Stimulated activated CD4-positive, alpha-beta T cell treated with anti-CD3 and anti-CD28 coated beads, Interleukin-2, amount 100 ng/mL, for 24 hours (primary cell): ENCODE measurements around the gene EEFSEC.
"Not testable (repeated sequence)": the region's sequence is repeated elsewhere in the genome, so short reads cannot be mapped to it uniquely, and the experiment has no call there.

Experiments used
- DNase-seq, 2 donors: peaks; one replicate each; pipeline ENCODE4 v3.0.0-alpha.2; 2020

The EEFSEC gene

DNA sequence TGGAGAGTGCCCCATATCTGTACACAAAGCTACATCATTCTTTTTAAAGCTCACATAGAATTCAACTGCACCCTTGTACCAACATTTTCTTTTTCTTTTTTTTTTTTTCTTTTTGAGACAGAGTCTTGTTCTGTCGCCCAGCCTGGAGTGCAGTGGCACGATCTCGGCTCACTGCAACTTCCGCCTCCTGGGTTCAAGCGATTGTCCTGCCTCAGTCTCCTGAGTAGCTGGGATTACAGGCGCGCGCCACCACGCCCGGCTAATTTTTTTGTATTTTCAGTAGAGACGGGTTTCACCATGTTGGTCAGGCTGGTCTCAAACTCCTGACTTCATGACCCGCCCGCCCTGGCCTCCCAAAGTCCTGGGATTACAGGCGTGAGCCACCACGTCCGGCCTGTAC, 1.1 kb downstream of the EEFSEC start:
- not testable (repeated sequence) for DNase-seq

DNA sequence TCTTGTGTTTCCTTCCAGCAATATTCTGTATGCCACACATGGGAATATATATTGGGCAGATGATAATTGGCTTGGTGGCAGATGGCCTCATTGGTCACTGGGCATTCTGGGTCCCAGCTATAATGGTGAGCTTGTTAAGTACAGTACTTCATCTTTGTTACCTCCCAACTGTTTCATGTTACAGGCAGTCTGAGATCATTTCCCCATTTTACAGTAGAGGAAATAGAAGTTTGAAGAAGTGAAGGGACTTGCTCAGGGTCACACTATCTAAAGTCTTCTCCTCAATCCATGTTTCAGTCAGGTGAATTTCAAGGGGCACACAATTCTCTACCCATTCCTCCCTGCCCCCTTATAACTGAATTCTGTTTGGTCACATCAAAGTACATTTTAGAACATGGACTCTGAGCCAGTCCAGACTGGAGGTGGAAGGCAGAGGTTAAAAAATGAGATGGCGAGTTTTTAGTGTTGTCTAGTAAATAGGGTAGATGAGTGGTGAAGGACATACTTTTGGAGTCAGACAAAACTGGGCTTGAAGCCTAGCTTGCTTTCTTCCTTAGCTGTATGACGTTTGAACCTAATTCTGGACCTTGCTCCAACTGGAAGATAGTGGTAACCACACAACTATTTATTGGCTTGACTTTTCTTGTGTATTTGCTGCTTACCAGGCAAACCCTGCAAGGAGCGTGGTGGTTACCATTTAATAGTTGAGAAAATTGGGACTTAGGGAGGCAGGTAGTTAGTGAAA, 2.5 kb downstream of the EEFSEC start:
- no peak for DNase-seq

DNA sequence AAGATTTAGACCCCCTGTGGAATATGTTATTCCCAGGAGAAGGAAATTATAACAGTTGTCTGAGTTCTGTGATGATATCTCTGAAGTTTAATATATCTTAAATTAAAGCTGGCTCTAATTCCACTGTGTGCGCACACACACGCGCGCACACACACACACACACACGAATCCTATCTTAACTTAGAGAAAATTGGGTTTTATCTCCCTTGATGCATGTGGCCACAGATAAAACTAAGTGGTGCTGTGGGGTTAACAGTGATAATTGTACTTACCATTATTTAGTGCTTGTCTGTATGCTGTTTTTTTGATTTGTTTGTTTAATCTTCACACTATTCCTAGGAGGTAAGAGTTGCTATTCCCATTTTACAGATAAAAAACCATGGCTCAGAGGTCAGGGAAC, 7.4 kb downstream of the EEFSEC start:
- no peak for DNase-seq

- DNase-seq: no peak
Measured at GRCh38 chr3:128163432-128163831, 10.2 kb downstream of the EEFSEC start.

GRCh38 chr3:128166971-128167453, 13.7 kb downstream of the EEFSEC start:
- DNase-seq: no peak

DNA sequence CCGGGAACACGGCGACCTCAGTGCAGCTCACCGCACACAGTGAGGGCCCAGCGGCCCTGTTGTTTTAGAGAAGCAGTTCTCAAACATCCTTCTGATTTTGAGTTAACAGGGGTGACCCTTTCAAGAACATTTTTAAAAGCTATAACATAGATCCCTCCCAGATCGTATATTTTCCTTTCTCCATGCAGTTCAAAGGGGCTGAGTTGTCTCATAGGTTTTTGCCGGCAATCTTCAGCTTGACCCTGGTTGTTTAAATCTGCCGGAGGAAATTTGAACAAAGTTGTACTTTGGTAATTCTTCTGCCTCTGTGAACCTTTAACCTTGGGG, 14.3 kb downstream of the EEFSEC start:
- DNase-seq: no peak

DNA sequence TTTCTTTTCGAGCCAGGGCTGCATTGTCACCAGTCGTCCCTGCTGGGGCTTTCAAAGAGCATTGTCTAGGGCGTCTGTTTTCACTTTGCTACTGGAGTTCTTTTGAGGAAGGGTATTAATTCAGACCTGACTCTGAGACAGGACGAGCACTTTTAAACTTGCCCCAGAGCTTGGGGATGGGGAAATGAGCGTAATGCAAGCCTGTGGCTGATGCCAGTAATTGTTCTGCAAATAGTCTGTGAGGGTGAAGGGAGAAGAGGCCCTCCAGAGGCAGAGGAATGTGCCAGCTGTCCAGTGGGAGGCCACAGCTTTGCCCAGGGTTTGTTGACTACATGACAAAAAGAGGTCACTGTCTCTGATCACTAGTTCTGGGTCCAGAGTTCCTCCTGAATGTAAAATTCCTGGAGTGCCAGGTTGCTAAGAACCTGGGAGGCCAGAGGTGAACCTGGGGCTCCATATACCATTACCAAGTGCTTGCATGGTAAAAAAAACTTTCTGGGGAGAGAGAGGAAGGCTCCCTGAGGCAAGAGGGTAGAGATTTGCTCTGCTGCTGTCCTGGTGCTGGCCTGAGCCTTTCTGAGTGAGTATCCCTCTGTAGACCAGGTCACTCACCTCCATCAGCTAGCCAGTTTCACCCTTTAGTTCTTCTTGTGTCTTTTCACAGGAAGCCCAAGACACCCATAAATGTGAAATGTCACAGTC, 14.8 kb downstream of the EEFSEC start:
- no peak for DNase-seq

DNA sequence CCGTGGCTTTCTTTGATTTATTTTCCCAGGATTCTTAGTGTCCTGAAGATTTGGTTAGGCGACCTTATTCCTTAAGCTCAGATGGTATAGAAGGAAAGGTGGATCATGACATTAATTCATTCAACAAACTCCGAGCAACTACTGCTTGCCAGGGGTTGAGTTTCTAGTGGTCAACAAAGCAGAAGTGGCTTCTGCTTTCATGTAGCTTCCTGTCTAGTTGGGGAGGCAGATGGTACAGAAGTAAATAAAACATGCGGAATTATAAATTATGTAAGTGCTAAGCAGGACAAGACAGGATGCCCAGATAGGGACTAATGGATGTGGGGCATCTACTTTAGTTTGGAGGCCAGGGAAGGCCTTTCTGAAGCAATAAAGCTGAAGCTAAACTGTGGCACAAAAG, 15.6 kb downstream of the EEFSEC start:
- DNase-seq: no peak

GRCh38 chr3:128170866-128171516, 17.7 kb downstream of the EEFSEC start:
- no peak for DNase-seq

- no peak for DNase-seq
Measured at GRCh38 chr3:128173200-128173599, 19.9 kb downstream of the EEFSEC start.

DNA sequence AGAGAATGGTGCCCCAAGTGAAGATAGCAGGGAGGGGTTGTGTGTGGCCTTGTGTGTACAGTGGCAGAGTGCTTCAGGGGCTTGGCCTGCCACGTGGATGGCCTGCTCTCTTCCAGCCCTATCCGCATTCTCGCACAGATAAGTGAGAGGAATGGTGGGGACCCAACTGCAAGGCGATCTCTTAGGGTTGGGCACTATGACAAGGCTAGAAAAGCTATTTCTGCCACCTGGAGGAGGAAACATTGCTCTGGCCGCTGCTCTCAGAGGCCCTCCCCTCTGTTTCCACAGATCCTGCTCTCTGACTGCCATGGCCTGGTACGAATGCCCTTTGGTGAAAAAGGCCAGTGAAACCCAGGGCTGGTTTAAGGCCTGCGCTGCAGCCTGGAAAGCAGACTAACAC, 20.6 kb downstream of the EEFSEC start:
- no peak for DNase-seq

DNA sequence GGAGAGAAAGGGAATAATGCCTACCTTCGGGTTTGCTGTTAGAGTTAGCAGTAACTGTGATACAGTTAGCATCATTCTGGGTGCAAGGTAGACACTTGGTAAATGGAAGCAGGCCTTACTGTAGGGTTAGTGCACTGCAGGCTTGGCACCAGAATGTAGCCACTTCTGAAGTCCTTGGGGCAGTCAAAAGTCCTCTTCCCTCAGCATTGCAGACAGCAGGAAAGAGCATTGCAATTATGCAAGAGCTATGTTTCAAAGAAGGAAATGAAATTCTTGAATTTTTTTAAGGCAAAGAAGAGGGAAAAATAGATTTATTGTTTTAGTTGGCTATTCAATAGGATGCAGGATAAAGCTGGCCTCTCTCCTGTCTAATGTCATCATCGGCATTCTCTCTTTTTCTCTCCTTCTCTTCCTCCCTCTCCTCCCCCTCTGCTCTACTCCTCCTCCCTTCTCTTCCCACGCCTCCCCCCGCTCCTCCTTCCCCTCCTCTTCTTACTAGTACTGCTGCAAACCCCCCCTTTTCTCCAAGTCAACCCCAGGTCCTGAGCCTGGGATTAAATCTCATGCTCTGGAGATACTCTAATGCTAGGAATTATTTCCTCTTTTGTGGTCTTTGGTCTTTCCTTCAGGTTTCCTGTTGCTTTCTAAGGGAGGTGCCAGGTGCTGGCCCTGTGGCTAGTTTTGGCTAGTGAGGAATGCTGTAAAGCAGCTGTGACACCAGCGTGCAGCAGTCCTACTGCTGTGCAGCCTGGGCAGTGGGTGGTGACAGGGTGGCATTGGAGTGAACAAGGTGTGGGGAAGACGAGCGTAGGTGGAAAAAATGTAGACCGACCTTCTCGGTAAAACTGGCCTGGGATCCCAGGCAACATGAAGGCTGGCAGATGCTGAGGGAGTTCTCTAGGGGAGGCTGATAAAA, 21.7 kb downstream of the EEFSEC start:
- DNase-seq: no peak

GRCh38 chr3:128175768-128176167, 22.5 kb downstream of the EEFSEC start:
- DNase-seq: no peak

DNA sequence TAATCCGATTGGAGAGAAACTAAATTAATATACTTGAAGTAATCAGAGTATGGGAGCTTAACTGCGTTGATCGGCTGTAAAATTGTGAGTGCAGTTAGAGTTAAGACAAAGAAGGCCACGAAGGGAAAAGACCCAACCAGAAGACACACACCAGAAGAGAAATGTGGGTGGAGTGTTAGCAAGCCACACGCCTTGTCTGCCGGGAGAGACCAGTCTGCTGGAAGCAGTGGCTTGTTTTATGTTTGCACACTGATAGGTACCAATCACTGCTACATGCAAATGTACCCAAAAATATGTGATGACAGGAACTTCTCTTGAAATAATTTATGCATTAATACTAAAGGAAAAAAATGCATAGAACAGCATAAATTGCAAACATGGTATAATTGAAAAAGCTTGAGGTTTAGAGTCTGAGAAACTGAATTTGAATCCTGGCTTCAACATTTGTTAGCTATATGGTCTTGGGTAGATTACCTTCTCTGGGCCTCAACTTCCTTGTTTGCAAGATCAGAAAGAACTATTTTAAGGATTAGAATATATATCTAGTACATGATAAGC, 23.1 kb downstream of the EEFSEC start:
- DNase-seq: no peak

DNA sequence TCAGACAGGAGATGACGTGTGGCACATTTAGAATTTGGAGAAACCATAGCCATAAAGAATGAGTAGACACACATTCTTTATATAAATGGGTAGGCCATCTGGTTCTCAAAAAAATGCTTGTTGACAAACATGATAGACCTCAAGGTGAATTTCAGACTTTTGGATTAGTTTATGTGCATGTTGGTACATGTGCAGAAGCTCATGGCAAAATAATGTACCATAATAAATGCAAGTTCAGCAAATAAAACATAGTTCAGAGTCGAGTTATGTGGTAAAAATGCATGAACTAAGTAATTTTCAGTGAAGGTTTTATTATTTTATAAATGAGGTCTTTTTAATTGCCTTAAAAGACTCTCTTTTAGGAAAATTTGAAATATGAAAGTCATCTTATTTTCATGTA, 24.6 kb downstream of the EEFSEC start:
- DNase-seq: no peak

GRCh38 chr3:128178782-128179483, 25.7 kb downstream of the EEFSEC start:
- DNase-seq: no peak

DNA sequence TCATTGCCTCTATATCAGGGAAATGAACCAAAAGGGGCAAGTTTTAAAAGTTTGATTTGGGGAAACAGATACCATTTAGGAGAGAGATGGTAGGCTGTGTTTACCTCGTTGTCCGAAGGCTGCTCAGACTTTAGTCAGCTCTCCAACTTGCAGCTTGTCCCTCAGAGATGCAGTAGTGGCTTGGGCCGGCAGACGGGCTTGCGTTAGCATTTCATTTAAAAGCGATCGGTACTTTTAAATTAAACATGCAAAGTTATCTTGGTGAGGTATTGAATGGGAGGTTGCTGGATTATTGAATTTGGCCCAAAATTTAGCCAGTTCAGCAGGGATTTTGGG, 26.2 kb downstream of the EEFSEC start:
- no peak for DNase-seq

- no peak for DNase-seq
Measured at GRCh38 chr3:128180436-128180835, 27.2 kb downstream of the EEFSEC start.

- DNase-seq: no peak
Measured at GRCh38 chr3:128180913-128181312, 27.6 kb downstream of the EEFSEC start.

- no peak for DNase-seq
Measured at GRCh38 chr3:128182656-128183055, 29.4 kb downstream of the EEFSEC start.

- DNase-seq: no peak
Measured at GRCh38 chr3:128185630-128186447, 32.6 kb downstream of the EEFSEC start.
